Measurements from ENCODE around the gene PIGX.
A peak's percentile ranks its signal among the peaks of the same experiment; 100 is the strongest.
"Not testable (repeated sequence)": the region's sequence is repeated elsewhere in the genome, so short reads cannot be mapped to it uniquely, and the experiment has no call there.

Gene PIGX

DNA sequence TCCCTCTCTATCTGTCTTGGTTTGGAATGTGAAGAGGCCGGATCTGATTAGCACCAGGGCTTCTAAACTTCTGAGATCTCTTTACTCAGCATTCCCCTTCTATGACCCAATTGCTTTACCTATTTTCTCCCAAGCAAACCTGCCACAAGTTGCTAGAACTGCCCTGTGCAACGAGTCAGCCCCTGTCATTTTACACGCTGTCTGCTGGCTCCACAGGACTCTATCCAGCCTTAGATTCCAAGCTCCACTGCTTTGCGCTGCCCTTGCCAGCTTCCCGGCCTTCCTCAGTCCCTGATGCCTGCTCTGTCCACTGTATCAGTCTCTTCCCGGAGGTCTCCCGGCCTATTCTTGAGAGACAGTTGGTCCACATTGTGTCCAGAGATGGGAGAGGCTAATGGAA lies 12.4 kb upstream of the PIGX start:
- H3K4me3 ChIP-seq (ENCODE audit: low read depth, low read length) = no peak overlapping the region
- DNase-seq (ENCODE audit: low read depth) = no peak

GRCh38 chr3:196700801-196701200 lies 11.4 kb upstream of the PIGX start:
- DNase-seq (ENCODE audit: low read depth) = no peak
- no peak overlapping the region for H3K4me3 ChIP-seq (ENCODE audit: low read depth, low read length)

- DNase-seq (ENCODE audit: low read depth) = no peak
Observed at GRCh38 chr3:196706327-196706726, 5.8 kb upstream of the PIGX start.

GRCh38 chr3:196706731-196707130 lies 5.4 kb upstream of the PIGX start:
- no peak overlapping the region for H3K4me3 ChIP-seq (ENCODE audit: low read depth, low read length)
- no peak for DNase-seq (ENCODE audit: low read depth)

More at GRCh38 chr3:196706327-196706726, 5.8 kb upstream of the PIGX start:
- no peak overlapping the region for H3K4me3 ChIP-seq (ENCODE audit: low read depth, low read length)

DNA sequence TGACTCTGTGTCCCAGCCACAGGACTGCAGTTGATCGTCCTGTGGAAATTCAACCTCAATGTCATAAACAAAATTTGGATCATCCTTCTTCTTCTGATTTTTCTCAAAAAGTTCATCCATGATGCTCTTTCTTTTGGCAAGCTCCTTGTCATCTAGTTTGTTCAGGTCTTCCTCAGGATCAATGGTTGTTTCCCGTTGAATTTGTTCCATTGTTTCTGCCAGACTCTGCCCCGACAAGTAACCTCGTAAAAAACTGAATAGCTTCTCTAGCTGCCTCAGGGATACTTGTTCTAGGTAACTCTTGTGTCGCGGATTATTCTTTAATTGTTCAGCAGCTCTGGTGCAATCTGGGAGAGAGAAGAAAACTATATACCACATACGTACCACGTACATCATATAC lies 4.6 kb upstream of the PIGX start:
- DNase-seq (ENCODE audit: low read depth) = no peak
- no peak overlapping the region for H3K4me3 ChIP-seq (ENCODE audit: low read depth, low read length)

- no peak overlapping the region for H3K4me3 ChIP-seq (ENCODE audit: low read depth, low read length)
- no peak for DNase-seq (ENCODE audit: low read depth)
Observed at GRCh38 chr3:196708467-196708866, 3.7 kb upstream of the PIGX start.

GRCh38 chr3:196712514-196713413 lies 587 bp downstream of the PIGX start:
- no peak for DNase-seq (ENCODE audit: low read depth)

GRCh38 chr3:196717162-196717561 lies 5.0 kb downstream of the PIGX start:
- DNase-seq (ENCODE audit: low read depth); H3K4me3 ChIP-seq (ENCODE audit: low read depth, low read length): not testable (repeated sequence)

More at GRCh38 chr3:196712514-196713413, 587 bp downstream of the PIGX start:
- peak overlapping the region; percentile 92 for H3K4me3 ChIP-seq (ENCODE audit: low read depth, low read length)

- no peak for DNase-seq (ENCODE audit: low read depth)
Observed at GRCh38 chr3:196721097-196721496, 8.9 kb downstream of the PIGX start.

DNA sequence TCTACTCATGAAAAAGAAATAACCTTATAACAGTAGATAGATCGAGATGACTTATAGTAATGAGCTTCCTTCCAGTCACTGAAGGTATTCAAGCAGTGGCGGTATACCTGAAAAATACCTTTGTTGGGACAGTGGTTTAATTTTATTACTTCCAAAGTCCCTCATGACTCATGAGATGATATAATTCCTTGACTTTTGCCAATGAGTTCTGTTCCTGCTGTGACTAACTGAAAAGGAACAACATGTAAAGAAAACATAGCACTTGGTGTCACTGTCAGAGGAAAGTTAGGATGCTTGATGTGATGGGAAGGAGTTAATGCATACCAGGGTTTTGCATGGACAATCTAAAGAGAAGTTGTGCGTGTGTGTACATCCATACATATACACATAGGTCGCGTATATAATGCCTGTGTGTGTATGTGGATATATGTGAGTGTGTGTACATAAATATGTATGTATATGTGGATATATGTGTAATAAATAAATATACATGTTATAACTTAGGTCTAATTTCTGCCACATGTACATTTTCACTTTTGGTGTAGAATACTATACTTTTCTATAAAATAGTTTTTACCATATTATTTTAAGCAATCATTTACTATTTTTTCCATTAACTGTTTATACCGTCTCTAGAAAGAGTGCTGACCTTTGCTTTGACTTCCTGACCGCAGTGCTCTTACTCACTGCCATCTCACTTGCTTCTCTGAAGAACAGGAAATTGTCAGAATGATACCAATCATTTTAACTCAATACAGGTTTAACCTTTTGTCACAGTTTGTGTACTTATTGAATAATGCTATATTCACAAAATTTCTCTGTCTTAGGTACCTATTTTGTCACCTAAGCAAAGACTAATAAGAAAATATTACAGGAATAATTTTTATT lies 14.9 kb downstream of the PIGX start:
- no peak for DNase-seq (ENCODE audit: low read depth)
- H3K4me3 ChIP-seq (ENCODE audit: low read depth, low read length) = no peak overlapping the region

More at GRCh38 chr3:196721097-196721496, 8.9 kb downstream of the PIGX start:
- no peak overlapping the region for H3K4me3 ChIP-seq (ENCODE audit: low read depth, low read length)

- no peak for DNase-seq (ENCODE audit: low read depth)
- no peak overlapping the region for H3K4me3 ChIP-seq (ENCODE audit: low read depth, low read length)
Observed at GRCh38 chr3:196735751-196736150, 23.6 kb downstream of the PIGX start.

- DNase-seq (ENCODE audit: low read depth) = no peak
Observed at GRCh38 chr3:196736670-196737374, 24.6 kb downstream of the PIGX start.

DNA sequence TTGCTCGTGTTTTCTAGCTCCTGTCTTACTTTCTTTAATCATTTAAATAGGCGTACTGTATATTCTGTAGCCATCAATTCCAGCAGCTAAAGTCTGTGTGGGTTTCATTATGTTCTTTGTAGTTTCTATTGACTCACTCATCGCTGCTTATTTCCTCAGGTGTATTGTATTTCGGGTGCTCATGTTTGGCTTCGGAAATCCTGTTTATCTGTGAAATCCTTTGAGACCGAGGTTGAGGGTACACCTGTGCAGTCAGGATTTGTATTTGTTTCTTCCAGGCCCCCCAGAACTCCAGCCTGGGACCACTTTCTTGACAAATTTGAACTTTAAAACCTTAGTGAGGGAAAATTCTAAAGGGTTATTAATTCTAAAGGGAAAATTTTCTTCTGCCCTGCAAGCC lies 25.5 kb downstream of the PIGX start:
- DNase-seq (ENCODE audit: low read depth) = no peak
- no peak overlapping the region for H3K4me3 ChIP-seq (ENCODE audit: low read depth, low read length)

More at GRCh38 chr3:196736670-196737374, 24.6 kb downstream of the PIGX start:
- no peak overlapping the region for H3K4me3 ChIP-seq (ENCODE audit: low read depth, low read length)

GRCh38 chr3:196739671-196740480 lies 27.7 kb downstream of the PIGX start, which contains the start of gene PAK2:
TSS of gene PAK2 (plus strand) at chr3:196739857. CDS start at chr3:196782647, 42,790 bp downstream.
- H3K4me3 ChIP-seq (ENCODE audit: low read depth, low read length) = peak within 1 kb of the TSS; percentile 73
- peak; percentile 52 for DNase-seq (ENCODE audit: low read depth)

- peak overlapping the region; percentile 73 for H3K4me3 ChIP-seq (ENCODE audit: low read depth, low read length)
- no peak for DNase-seq (ENCODE audit: low read depth)
Observed at GRCh38 chr3:196740481-196741248, 28.5 kb downstream of the PIGX start.

DNA sequence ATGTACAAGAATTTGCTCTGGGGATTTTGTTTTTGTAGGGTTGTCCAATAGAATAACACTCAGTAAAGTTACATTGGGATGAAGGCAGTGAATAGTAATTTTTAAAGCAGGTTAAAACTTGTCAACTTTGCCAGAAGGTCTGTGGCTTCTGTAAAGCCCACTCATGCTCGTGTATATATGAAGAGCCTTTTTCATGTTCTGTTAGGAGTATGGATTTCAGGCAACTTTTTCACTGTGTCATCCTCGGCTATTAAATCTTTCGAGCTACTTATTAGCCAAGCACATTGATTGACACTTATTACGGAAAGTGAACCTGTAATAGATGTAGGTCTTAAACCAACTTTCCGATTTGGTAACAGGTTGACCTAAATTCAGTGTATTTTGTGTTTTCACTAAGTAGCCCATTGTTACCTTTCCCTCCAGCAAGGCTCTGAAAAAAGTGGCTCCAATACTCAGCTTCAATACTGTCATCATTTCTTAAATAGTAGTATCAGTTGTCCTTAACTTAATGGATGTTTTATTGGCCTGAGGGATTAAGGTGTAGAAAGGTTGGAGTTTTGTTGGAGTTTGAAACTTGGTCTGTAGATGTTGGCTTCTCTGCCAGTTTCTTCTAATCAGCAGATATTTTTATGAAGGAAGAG lies 29.2 kb downstream of the PIGX start:
- DNase-seq (ENCODE audit: low read depth) = no peak
- H3K4me3 ChIP-seq (ENCODE audit: low read depth, low read length) = peak overlapping the region; percentile 73

- DNase-seq (ENCODE audit: low read depth); H3K4me3 ChIP-seq (ENCODE audit: low read depth, low read length): not testable (repeated sequence)
Observed at GRCh38 chr3:196743569-196743968, 31.4 kb downstream of the PIGX start.

Data from skeletal muscle cell (primary cell).